Trophoblast cell (in vitro differentiated cells and primary cell): ENCODE data around the gene LDAH.

ENCODE experiments used
- DNase-seq, 2 donors: peaks; one replicate each; pipeline ENCODE4 v3.0.0-alpha.2; 2016
- H2AFZ ChIP-seq: 2 replicates; pipeline ENCODE4 v1.6.1; 2013; ENCODE audit warnings: low read length, moderate library complexity, mild to moderate bottlenecking; ENCODE audit not compliant: insufficient read depth, poor library complexity
- H2AK5ac ChIP-seq: 2 replicates; pipeline ENCODE4 v1.6.1; 2013; ENCODE audit warnings: mild to moderate bottlenecking, low read length
- H2BK120ac ChIP-seq: 2 replicates; pipeline ENCODE4 v1.6.1; 2013; ENCODE audit warnings: low read length, mild to moderate bottlenecking, moderate library complexity; ENCODE audit not compliant: insufficient read depth, poor library complexity
- H2BK12ac ChIP-seq: 2 replicates; pipeline ENCODE4 v1.6.1; 2013; ENCODE audit warnings: mild to moderate bottlenecking, low read length, moderate library complexity
- H2BK5ac ChIP-seq: 2 replicates; pipeline ENCODE4 v1.6.1; 2013; ENCODE audit warnings: low read length, low read depth, moderate library complexity, mild to moderate bottlenecking; ENCODE audit not compliant: poor library complexity
- H3K14ac ChIP-seq: 2 replicates; pipeline ENCODE4 v1.6.1; 2013; ENCODE audit warnings: mild to moderate bottlenecking, low read length
- H3K18ac ChIP-seq: 2 replicates; pipeline ENCODE4 v1.6.1; 2013; ENCODE audit warnings: mild to moderate bottlenecking, low read length
- H3K23ac ChIP-seq: 2 replicates; pipeline ENCODE4 v1.6.1; 2013; ENCODE audit warnings: low read length
- H3K27ac ChIP-seq: 2 replicates; pipeline ENCODE4 v1.5.1; 2013; ENCODE audit warnings: low read depth, mild to moderate bottlenecking, inconsistent platforms, low read length, moderate library complexity
- H3K27me3 ChIP-seq: 2 replicates; pipeline ENCODE4 v1.6.1; 2013; ENCODE audit warnings: inconsistent platforms, mild to moderate bottlenecking, low read length, moderate library complexity; ENCODE audit not compliant: insufficient read depth
- H3K36me3 ChIP-seq, 2 experiments: 1 replicate in 1 of 2; 2 replicates in 1 of 2; pipeline ENCODE4 v1.6.1; 2013; ENCODE audit warnings: low read length in 2 of 2, mild to moderate bottlenecking in 2 of 2, moderate library complexity in 1 of 2; ENCODE audit not compliant: insufficient read depth in 2 of 2, control insufficient read depth in 1 of 2
- H3K4ac ChIP-seq: 2 replicates; pipeline ENCODE4 v1.6.1; 2013; ENCODE audit warnings: low read depth, mild to moderate bottlenecking, low read length, moderate library complexity
- H3K4me1 ChIP-seq, 2 experiments: 1 replicate in 1 of 2; 2 replicates in 1 of 2; pipeline ENCODE4 v1.6.1; 2013; ENCODE audit warnings: low read length in 2 of 2, mild to moderate bottlenecking in 2 of 2, moderate library complexity in 1 of 2; ENCODE audit not compliant: insufficient read depth in 2 of 2, control insufficient read depth in 1 of 2
- H3K4me2 ChIP-seq: 2 replicates; pipeline ENCODE4 v1.6.1; 2013; ENCODE audit warnings: inconsistent platforms, mild to moderate bottlenecking, low read length, moderate library complexity
- H3K4me3 ChIP-seq: 2 replicates; pipeline ENCODE4 v1.5.1; 2013; ENCODE audit warnings: mild to moderate bottlenecking, low read depth, low read length, inconsistent platforms
- H3K79me1 ChIP-seq: one replicate; pipeline ENCODE4 v1.6.1; 2013; ENCODE audit warnings: low read length
- H3K79me2 ChIP-seq: 2 replicates; pipeline ENCODE4 v1.6.1; 2013; ENCODE audit warnings: low read length, mild to moderate bottlenecking; ENCODE audit not compliant: control insufficient read depth, insufficient read depth, poor library complexity
- H3K9ac ChIP-seq: 2 replicates; pipeline ENCODE4 v1.6.1; 2013; ENCODE audit warnings: mild to moderate bottlenecking, low read length
- H3K9me3 ChIP-seq: 2 replicates; pipeline ENCODE4 v1.6.1; 2013; ENCODE audit warnings: low read depth, mild to moderate bottlenecking, control low read depth, inconsistent platforms, low read length; ENCODE audit not compliant: insufficient read depth
- H4K12ac ChIP-seq: 2 replicates; pipeline ENCODE4 v1.6.1; 2013; ENCODE audit warnings: low read depth, mild to moderate bottlenecking, low read length, moderate library complexity
- H4K8ac ChIP-seq: 2 replicates; pipeline ENCODE4 v1.6.1; 2013; ENCODE audit warnings: low read depth, mild to moderate bottlenecking, low read length, moderate library complexity
- H4K91ac ChIP-seq: one replicate; pipeline ENCODE4 v1.6.1; 2013; ENCODE audit warnings: low read depth, mild to moderate bottlenecking, low read length, moderate library complexity
- WGBS: extraction: QIAGEN DNeasy Blood & Tissue Kit; methylation state at CpG from one replicate; pipeline ENCODE4 v1.1.7; 2013; ENCODE audit warnings: missing lambda C conversion rate; ENCODE audit not compliant: insufficient read length, insufficient coverage; ENCODE audit errors: extremely low coverage; 5-methylcytosine and 5-hydroxymethylcytosine counted together

Gene LDAH

DNA sequence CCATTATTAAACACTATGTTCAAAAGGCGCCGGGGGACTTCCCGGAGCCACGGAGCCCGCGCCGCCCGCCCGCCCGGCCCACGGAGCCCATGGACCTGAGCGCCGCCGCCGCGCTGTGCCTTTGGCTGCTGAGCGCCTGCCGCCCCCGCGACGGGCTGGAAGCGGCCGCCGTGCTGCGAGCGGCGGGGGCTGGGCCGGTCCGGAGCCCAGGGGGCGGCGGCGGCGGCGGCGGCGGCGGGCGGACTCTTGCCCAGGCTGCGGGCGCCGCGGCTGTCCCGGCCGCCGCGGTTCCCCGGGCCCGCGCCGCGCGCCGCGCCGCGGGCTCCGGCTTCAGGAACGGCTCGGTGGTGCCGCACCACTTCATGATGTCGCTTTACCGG, 155.8 kb downstream of the LDAH start:
- peak overlapping the region; percentile 69 for H3K4me2 ChIP-seq
- H2BK5ac ChIP-seq: no peak overlapping the region
- DNase-seq: peak in 1 of 2 donors; percentile 21
- H4K8ac ChIP-seq: no peak overlapping the region
- H3K4ac ChIP-seq: no peak overlapping the region
- no peak overlapping the region for H2AFZ ChIP-seq
- no peaks in the 10 kb centered on the region for H3K79me2 ChIP-seq
- H3K4me3 ChIP-seq: peak overlapping the region; percentile 62
- no peak overlapping the region for H3K9ac ChIP-seq
- H4K12ac ChIP-seq: no peak overlapping the region
- peaks cover 85% of the 10 kb centered on the region for H3K27me3 ChIP-seq
- no peak overlapping the region for H2BK12ac ChIP-seq
- H3K23ac ChIP-seq: no peak overlapping the region
- no peak overlapping the region for H3K27ac ChIP-seq
- peaks cover 15% of the 10 kb centered on the region for H3K9me3 ChIP-seq
- no peaks in the 10 kb centered on the region for H3K36me3 ChIP-seq
- no peak overlapping the region for H3K14ac ChIP-seq
- H3K79me1 ChIP-seq: no peaks in the 10 kb centered on the region
- H3K4me1 ChIP-seq: peaks cover 10 to 20% of the 10 kb centered on the region in 2 experiments
- H4K91ac ChIP-seq: no peak overlapping the region
- no peak overlapping the region for H3K18ac ChIP-seq
- WGBS: no CpG with 5 or more reads among the region's 62 CpGs
- H2AK5ac ChIP-seq: no peak overlapping the region
- H2BK120ac ChIP-seq: no peak overlapping the region

DNA sequence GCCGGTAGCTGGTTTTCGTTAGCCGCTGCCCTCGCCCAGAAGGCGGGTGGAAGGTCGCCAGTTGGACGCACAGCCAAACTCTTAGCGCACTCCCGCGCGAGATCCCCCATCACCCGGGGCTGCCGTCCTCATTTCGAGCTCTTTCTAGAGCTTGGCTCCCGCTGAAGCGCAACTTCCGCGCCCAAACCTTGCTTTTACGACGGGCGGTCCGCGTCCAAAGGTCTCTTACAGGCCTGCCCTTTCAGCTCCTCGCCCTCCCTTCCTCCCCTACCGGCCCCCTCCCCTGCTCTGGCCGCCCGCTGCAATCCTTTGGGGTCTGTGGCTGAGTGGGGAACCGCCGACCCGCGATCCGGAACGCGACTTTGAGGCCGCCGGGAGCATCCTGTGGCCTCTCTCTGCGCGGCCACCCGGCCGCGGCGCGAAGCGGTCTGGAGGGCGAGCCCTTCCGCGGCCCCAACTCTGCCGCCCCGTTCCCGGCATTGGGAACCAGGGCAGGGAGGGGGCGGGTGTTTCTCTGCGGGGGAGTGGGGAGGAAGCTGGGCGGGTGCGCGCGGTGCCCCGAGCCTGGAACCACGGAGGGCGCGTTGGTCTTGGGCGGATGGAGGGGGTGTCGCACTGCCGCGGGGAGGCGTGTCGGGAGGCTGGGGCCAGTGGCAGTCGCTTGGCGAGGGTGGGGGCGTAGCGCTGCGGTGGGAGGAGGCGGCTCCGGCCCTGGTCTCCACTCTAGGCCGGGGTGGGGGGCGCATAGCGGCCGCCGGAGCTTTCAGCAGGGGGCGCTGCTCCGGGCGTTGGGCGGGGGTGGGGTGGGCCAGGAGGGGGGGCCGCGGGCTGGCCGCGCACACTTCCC, 156.4 kb downstream of the LDAH start, which contains the start of gene GDF7:
Gene GDF7, plus strand, starts transcription at position 841 of the 847 bp plus-strand sequence. CDS start 96 bp downstream, outside the sequence.
- Histone ChIP-seq H2BK12ac (no peak within 1 kb of the TSS), H2BK5ac (no peak within 1 kb of the TSS), H3K9me3 (peaks cover 15% of the 10 kb centered on the region), H3K14ac (no peak within 1 kb of the TSS), H3K4me1 (peaks cover 10 to 19% of the 10 kb centered on the region in 2 experiments), H3K4ac (no peak within 1 kb of the TSS), H4K8ac (no peak within 1 kb of the TSS), H2AFZ (peak within 1 kb of the TSS; percentile 48), H3K27ac (no peak within 1 kb of the TSS), H3K79me1 (no peaks in the 10 kb centered on the region), H3K23ac (no peak within 1 kb of the TSS), H3K4me3 (peak within 1 kb of the TSS; percentile 62), H3K4me2 (peak within 1 kb of the TSS; percentile 69), H4K91ac (no peak within 1 kb of the TSS), H2BK120ac (no peak within 1 kb of the TSS), H3K18ac (no peak within 1 kb of the TSS), H4K12ac (no peak within 1 kb of the TSS), H3K79me2 (no peaks in the 10 kb centered on the region), H3K36me3 (no peaks in the 10 kb centered on the region), H3K9ac (no peak within 1 kb of the TSS), H2AK5ac (no peak within 1 kb of the TSS), H3K27me3 (peaks cover 86% of the 10 kb centered on the region)
- no CpG with 5 or more reads among the region's 86 CpGs for WGBS
- no peak for DNase-seq

DNA sequence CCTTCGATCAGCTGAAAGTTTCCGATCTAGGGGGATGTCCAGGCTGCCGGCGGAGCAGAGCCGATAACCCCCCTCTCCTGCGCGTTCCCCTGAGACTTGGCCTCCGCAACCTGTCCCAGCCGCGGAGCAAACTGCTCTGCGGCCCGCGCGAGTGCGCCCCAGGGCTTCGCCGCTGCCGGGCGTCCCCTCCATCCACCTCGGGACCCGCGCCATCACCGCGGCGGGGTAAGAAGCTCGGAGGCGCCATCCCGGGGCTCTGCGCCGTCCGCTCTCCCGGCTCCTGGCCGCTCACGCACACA, 156.9 kb downstream of the LDAH start:
- no peak overlapping the region for H3K23ac ChIP-seq
- H3K27me3 ChIP-seq: peaks cover 81% of the 10 kb centered on the region
- H2AK5ac ChIP-seq: no peak overlapping the region
- H3K4me1 ChIP-seq: peaks cover 10 to 18% of the 10 kb centered on the region in 2 experiments
- no peak overlapping the region for H4K91ac ChIP-seq
- H3K9ac ChIP-seq: no peak overlapping the region
- H3K14ac ChIP-seq: no peak overlapping the region
- no peak overlapping the region for H3K18ac ChIP-seq
- no CpG with 5 or more reads among the region's 34 CpGs for WGBS
- H2BK12ac ChIP-seq: no peak overlapping the region
- no peaks in the 10 kb centered on the region for H3K79me2 ChIP-seq
- no peak overlapping the region for H4K12ac ChIP-seq
- no peak overlapping the region for H4K8ac ChIP-seq
- H3K9me3 ChIP-seq: peaks cover 11% of the 10 kb centered on the region
- H2BK120ac ChIP-seq: no peak overlapping the region
- no peaks in the 10 kb centered on the region for H3K79me1 ChIP-seq
- H3K27ac ChIP-seq: no peak overlapping the region
- no peak overlapping the region for H3K4ac ChIP-seq
- H2BK5ac ChIP-seq: no peak overlapping the region
- no peaks in the 10 kb centered on the region for H3K36me3 ChIP-seq
- peak overlapping the region; percentile 55 for H3K4me3 ChIP-seq
- H3K4me2 ChIP-seq: peak overlapping the region; percentile 63
- H2AFZ ChIP-seq: no peak overlapping the region
- DNase-seq: no peak

DNA sequence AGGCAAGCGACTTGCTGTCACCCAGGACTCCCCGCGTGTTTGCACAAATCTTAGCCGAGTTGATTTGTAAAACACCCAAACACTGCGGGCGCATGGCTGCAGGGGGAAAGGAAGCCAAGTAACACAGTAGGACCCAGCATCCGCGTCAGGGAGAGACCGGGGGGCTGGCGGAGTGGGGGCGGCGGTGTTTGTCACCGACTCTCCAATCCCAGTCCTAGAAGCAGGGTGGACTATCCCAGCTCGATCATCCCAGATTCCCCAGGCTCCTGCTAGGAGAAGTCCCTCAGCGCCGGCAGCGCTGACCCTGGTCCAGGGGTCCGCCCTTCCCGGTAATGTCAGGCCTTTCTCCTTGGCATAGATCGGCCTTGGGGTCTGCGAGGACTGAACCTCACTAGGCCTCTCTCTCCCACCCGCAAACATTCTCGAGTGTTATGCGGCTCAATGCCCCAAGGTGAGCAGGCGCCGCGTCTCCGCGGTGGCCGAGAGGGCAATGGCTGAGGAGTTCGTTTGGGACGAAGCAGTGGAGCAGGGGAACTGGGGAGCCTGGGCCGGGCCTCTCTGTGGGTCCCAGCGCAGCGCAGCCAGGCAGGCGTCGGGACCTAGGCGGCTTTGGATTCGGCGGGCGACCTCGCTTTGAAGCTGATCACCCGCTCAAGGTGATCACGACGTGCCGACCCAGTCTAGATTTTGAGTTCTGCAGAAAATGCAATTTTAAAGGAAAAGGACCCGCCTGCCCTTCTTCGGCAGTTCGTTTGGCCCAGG, 157.5 kb downstream of the LDAH start:
- no peaks in the 10 kb centered on the region for H3K36me3 ChIP-seq
- H3K79me2 ChIP-seq: no peaks in the 10 kb centered on the region
- H3K4ac ChIP-seq: no peak overlapping the region
- H2BK12ac ChIP-seq: no peak overlapping the region
- no peak overlapping the region for H2AK5ac ChIP-seq
- H3K4me1 ChIP-seq: peaks cover 7 to 14% of the 10 kb centered on the region in 2 experiments
- DNase-seq: no peak
- no peak overlapping the region for H4K8ac ChIP-seq
- WGBS: no CpG with 5 or more reads among the region's 49 CpGs
- H4K12ac ChIP-seq: no peak overlapping the region
- no peak overlapping the region for H3K18ac ChIP-seq
- no peak overlapping the region for H2AFZ ChIP-seq
- H3K9ac ChIP-seq: no peak overlapping the region
- no peak overlapping the region for H3K27ac ChIP-seq
- no peak overlapping the region for H4K91ac ChIP-seq
- peaks cover 75% of the 10 kb centered on the region for H3K27me3 ChIP-seq
- H3K79me1 ChIP-seq: no peaks in the 10 kb centered on the region
- peak overlapping the region; percentile 63 for H3K4me2 ChIP-seq
- H3K9me3 ChIP-seq: peaks cover 8% of the 10 kb centered on the region
- no peak overlapping the region for H3K23ac ChIP-seq
- no peak overlapping the region for H3K14ac ChIP-seq
- peak overlapping the region; percentile 55 for H3K4me3 ChIP-seq
- no peak overlapping the region for H2BK5ac ChIP-seq
- no peak overlapping the region for H2BK120ac ChIP-seq
